HG03354 (cell line): ENCODE data around the gene IRF2.

Source experiments
- ATAC-seq: cut with Tn5 transposase; IDR thresholded peaks from one replicate; pipeline ENCODE4 v1.9.1; 2021; ENCODE audit warnings: mild to moderate bottlenecking; ENCODE audit not compliant: unreplicated experiment, poor library complexity, severe bottlenecking

Gene IRF2

GRCh38 chr4:184475498-184475897 is 1.1 kb upstream of the IRF2 start:
- ATAC-seq, result no peak

GRCh38 chr4:184475096-184475461 is 729 bp upstream of the IRF2 start:
- peak; percentile 22 for ATAC-seq

GRCh38 chr4:184473499-184474262 is 669 bp downstream of the IRF2 start:
- peak; percentile 3 for ATAC-seq

DNA sequence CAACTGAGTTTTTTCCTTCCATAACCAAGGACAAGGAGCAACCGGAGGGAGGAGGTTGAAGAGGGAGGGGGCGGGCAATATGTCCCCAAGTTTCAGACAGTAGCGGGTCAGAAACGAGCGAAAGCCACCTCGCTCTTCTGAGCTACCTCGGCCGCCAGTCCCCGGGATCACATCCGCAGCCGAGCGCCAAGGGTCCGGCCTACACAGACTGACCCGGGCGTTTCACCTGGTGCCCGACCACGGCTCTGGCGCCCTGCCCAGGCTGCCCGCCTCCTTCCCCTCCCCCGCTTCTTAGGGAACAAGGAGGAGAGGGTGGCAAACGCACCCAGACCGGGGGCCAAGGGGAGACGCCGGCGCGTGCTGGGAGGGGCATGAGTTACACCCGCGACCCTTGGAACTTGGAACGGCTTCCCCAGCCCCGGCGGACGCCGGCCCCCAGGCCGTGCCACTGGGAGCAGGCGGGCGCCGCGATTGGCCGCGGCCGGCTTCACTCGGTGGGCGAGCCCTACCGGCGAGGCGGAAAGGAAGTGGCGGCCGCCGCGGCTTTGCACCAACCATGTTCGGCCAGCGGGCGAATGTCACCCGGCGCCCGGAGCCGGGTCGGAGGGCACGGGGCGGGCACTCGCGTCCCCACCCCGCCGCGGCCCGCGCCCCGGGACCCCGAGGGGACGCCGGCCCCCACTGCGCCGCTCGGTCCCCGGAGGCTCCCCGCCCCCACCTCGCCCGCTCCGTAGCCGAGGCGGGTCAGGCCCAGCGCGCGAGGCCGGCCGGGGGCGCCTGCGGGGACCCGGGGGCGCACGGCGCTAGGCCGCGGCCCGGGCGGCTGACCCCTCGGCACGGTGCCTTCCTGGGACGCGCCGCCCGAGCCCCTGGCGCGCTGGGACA is 1.5 kb downstream of the IRF2 start:
- ATAC-seq, result peak; percentile 33

GRCh38 chr4:184471881-184472613 is 2.3 kb downstream of the IRF2 start:
- peak; percentile 13 for ATAC-seq

DNA sequence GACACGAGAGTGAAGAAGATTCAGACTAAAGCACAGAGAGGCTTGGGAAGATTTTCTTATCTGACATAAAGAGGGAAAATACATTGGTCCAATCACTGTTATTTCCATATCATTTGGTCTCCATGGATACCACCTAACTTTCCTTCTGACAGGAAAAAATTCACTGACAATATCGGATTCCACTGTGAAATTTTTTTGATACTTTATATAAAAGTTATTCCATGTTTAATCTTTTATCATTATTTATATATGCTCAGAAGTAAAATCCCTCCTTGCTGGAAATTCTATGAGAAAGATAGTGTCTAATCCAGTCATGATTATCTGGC is 3.6 kb downstream of the IRF2 start:
- ATAC-seq, result no peak

DNA sequence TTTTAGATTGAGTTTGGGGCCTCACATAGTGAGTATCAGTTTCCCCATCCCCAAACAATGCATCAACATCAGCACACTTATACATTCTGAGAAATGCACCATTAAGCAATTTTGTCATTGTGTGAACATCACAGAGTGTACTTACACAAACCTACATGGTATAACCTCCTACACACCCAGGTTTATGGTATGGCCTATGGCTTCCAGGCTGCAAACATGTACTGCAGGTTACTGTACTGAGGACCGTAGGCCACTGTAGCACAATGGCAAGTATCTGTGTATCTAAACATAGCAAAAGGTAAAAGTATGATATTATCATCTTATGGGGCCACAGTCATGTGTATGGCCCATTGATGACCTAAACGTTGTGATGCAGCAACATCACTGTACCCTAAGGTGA is 7.7 kb downstream of the IRF2 start:
- ATAC-seq, result no peak

- no peak for ATAC-seq
Measured at GRCh38 chr4:184464759-184465454, 9.4 kb downstream of the IRF2 start.

DNA sequence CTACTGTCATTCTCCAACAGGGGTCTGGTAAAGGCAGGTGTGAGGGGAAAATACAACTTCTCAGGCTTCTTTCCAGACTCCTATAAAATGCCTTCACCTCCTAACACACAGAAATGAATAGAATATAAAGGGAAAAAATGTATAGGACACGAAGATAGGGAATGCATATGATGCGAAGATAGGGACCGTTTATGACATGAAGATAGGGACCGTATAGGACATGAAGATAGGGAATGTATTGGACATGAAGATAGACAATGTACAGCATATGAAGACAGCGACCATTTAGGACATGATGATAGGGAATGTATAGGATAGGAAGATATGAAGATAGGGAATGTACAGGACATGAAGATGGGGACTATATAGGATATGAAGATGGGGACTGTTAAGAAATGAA is 10.5 kb downstream of the IRF2 start:
- no peak for ATAC-seq

GRCh38 chr4:184463158-184463557 is 11.2 kb downstream of the IRF2 start:
- ATAC-seq, result no peak

GRCh38 chr4:184462724-184463123 is 11.6 kb downstream of the IRF2 start:
- ATAC-seq, result no peak

DNA sequence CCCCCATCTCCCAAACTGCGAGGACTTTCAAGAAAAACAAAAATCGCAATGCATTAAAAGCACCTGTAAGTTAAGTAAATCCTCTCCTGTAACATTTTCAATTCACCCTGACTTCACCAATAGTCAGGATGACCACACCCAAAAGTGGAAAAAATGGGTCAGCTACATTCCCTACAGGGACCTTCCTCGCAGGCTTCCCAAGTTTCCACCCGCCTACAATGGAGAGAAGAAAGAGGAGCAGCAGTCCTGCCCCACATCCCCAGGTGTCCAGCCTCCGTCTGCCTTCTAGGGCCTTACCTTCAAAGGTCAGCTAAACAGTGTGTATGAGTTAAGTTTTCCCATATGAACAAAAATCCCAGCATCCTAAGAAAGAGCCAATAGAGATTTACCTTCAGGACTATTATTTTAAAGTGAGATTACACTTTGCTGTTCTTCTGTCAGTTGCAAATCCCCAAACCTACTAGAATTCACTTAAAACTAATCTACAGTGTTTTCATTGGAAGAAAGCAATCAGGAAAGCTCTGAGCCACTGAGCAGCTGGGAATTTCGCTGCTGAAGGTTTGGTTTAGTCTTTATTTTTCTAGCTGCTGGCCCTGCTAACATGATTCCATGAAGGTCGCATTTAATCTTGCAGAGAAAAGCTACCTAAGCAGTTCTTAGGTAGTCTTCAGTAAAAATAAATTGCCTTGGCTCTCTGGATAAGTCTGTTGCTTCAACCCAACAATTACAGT is 12.5 kb downstream of the IRF2 start:
- no peak for ATAC-seq

- ATAC-seq, result no peak
Measured at GRCh38 chr4:184460499-184461285, 13.7 kb downstream of the IRF2 start.

- ATAC-seq, result no peak
Measured at GRCh38 chr4:184459413-184459812, 14.9 kb downstream of the IRF2 start.

DNA sequence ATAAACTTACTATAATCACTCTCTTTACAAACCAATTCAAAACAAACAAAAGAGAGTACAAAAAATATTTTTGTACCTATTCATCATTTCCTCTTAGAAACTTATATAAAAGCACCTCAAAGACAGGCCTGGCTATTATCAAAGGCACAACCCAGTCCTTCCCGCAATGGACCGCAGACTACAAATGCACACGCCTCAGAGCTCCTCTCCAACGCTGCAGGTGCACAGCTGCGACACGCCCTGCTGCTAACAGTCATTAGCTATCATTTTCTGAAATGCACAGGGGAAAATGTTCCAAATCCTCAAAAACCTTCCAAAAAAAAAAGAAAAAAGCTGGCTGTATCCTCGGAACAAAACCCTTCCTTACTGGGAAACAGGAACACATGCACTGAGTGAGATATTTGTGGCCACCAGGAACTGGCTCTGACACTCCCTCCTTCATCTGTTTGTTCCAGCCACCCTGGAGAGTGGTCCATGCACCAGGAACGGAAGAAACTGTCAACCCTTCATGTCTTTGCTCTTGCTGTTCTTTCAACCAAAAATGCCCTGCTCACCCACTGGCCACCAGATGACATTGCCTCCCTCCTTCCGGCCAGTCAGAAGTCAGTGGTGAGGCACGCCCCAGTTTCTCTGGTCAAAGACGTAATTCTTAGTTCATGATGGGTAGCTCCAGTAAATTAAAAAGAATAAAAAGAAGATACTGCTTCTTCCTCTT is 16.7 kb downstream of the IRF2 start:
- ATAC-seq, result peak; percentile 55

DNA sequence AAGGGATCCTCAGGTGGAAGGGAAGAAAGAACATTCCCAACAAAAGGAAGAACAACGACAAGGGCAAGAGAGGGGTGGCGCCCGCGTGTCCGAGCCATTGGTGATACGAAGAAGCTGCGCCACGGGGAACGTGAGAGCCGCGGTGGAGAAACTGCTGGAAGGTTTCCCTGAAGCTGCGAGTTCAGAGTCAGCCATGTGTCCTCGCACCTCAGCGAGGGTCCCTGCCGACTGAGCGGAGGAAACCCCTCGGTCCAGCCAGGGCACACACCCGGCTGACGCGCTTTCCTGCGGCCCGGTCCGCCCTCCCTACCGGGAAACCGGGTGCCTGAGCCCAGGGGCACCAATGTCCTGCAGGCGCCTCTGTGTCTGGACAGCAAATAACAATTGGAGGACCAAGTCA is 18.0 kb downstream of the IRF2 start:
- ATAC-seq, result no peak

GRCh38 chr4:184455299-184455698 is 19.1 kb downstream of the IRF2 start:
- no peak for ATAC-seq
